HFFc6 (cell line): ENCODE results near the gene PMFBP1. TPM values are rescaled to one million over a fixed set of nuclear protein-coding genes. Genes with fewer than 3 reads are reported as not detected.

Experiments used
- DNase-seq: peaks from one replicate; pipeline ENCODE4 v3.0.0-alpha.2; 2018
- H3K27ac Mint-ChIP-seq: 2 replicates; pipeline ENCODE4 v1.8.0; 2020; ENCODE audit warnings: mild to moderate bottlenecking, mixed read lengths
- H3K27me3 Mint-ChIP-seq: 2 replicates; pipeline ENCODE4 v1.8.0; 2021; ENCODE audit warnings: mild to moderate bottlenecking, moderate library complexity, mixed read lengths; ENCODE audit not compliant: insufficient read depth
- H3K36me3 Mint-ChIP-seq: 2 replicates; pipeline ENCODE4 v1.8.0; 2021; ENCODE audit warnings: low read depth, mixed read lengths
- H3K4me1 Mint-ChIP-seq: 2 replicates; pipeline ENCODE4 v1.8.0; 2020; ENCODE audit warnings: low read depth, mixed read lengths
- H3K4me3 Mint-ChIP-seq: 2 replicates; pipeline ENCODE4 v1.8.0; 2020; ENCODE audit warnings: mild to moderate bottlenecking, moderate library complexity, mixed read lengths
- H3K9me3 Mint-ChIP-seq: 2 replicates; pipeline ENCODE4 v1.8.0; 2020; ENCODE audit warnings: mild to moderate bottlenecking, mixed read lengths
- CTCF ChIP-seq: fragments of 200-600 bp; sonication (generic); IDR thresholded peaks from 2 replicates; pipeline ENCODE4 v1.5.0; 2021; ENCODE audit warnings: antibody characterized with exemption, mild to moderate bottlenecking
- total RNA-seq, 6 experiments: library from RNA; stranded (reverse); fragmentation: NEBNext Ultra II Directional; extraction: Animal tissue kit (Norgen Biotek cat#: 25700); gene quantifications; 2 replicates in 1 of 6; 3 replicates in 5 of 6; pipeline ENCODE4 v1.2.3, GENCODE V29; 2021

PMFBP1 gene
- total RNA-seq, 6 experiments from 2014 or later, result 0.07 to 0.31 TPM; not detected in 4

GRCh38 chr16:72109300-72109699, 62.7 kb downstream of the PMFBP1 start:
- TF ChIP-seq CTCF, result no peak
- Mint-ChIP-seq H3K9me3 (no peaks in the 10 kb centered on the region), H3K4me1 (no peaks in the 10 kb centered on the region), H3K36me3 (peaks cover 45% of the 10 kb centered on the region), H3K4me3 (no peak overlapping the region), H3K27me3 (peaks cover 3% of the 10 kb centered on the region; the same call in 1 of the 2 replicates), H3K27ac (no peak overlapping the region)
- DNase-seq, result no peak

GRCh38 chr16:72108353-72109102, 63.4 kb downstream of the PMFBP1 start:
- H3K4me1 Mint-ChIP-seq, result no peaks in the 10 kb centered on the region
- H3K27me3 Mint-ChIP-seq, result peaks cover 3% of the 10 kb centered on the region; the same call in 1 of the 2 replicates
- H3K4me3 Mint-ChIP-seq, result no peak overlapping the region
- H3K27ac Mint-ChIP-seq, result no peak overlapping the region
- DNase-seq, result no peak
- no peaks in the 10 kb centered on the region for H3K9me3 Mint-ChIP-seq
- TF ChIP-seq CTCF, result no peak
- H3K36me3 Mint-ChIP-seq, result peaks cover 50% of the 10 kb centered on the region

GRCh38 chr16:72107371-72107770, 64.6 kb downstream of the PMFBP1 start:
- DNase-seq, result no peak
- no peak overlapping the region for H3K4me3 Mint-ChIP-seq
- H3K27me3 Mint-ChIP-seq, result peaks cover 3% of the 10 kb centered on the region; the same call in 1 of the 2 replicates
- H3K36me3 Mint-ChIP-seq, result peaks cover 53% of the 10 kb centered on the region
- H3K9me3 Mint-ChIP-seq, result no peaks in the 10 kb centered on the region
- no peak overlapping the region for H3K27ac Mint-ChIP-seq
- TF ChIP-seq CTCF, result no peak
- no peaks in the 10 kb centered on the region for H3K4me1 Mint-ChIP-seq

- Mint-ChIP-seq H3K27me3 (peaks cover 3% of the 10 kb centered on the region; the same call in 1 of the 2 replicates), H3K4me3 (no peak overlapping the region), H3K36me3 (peaks cover 50% of the 10 kb centered on the region), H3K9me3 (no peaks in the 10 kb centered on the region), H3K27ac (no peak overlapping the region), H3K4me1 (no peaks in the 10 kb centered on the region)
- TF ChIP-seq CTCF, result no peak
- DNase-seq, result no peak
Measured at GRCh38 chr16:72105978-72106377, 66.0 kb downstream of the PMFBP1 start.

GRCh38 chr16:72104905-72105304, 67.0 kb downstream of the PMFBP1 start:
- Mint-ChIP-seq H3K27me3 (peaks cover 3% of the 10 kb centered on the region; the same call in 1 of the 2 replicates), H3K27ac (no peak overlapping the region), H3K9me3 (no peaks in the 10 kb centered on the region), H3K4me1 (no peaks in the 10 kb centered on the region), H3K4me3 (no peak overlapping the region), H3K36me3 (peaks cover 44% of the 10 kb centered on the region)
- no peak for TF ChIP-seq CTCF
- no peak for DNase-seq
